GM21786 (cell line): Measurements from ENCODE around the gene MED29.
A peak's percentile ranks its signal among the peaks of the same experiment; 100 is the strongest.

Source experiments
- ATAC-seq: cut with Tn5 transposase; IDR thresholded peaks from one replicate; pipeline ENCODE4 v1.9.1; 2021; ENCODE audit not compliant: unreplicated experiment

Gene MED29

GRCh38 chr19:39426170-39426569, 35.0 kb downstream of the MED29 start:
- ATAC-seq = no peak

- no peak for ATAC-seq
These were observed 36.5 kb downstream of the MED29 start for GRCh38 chr19:39427707-39428106.

- ATAC-seq = no peak
These were observed 37.3 kb downstream of the MED29 start for GRCh38 chr19:39428283-39429112.

- ATAC-seq = no peak
These were observed 39.8 kb downstream of the MED29 start for GRCh38 chr19:39430675-39431593.

- no peak for ATAC-seq
These were observed 41.5 kb downstream of the MED29 start for GRCh38 chr19:39432677-39433025.

GRCh38 chr19:39433480-39434079, 42.4 kb downstream of the MED29 start:
- ATAC-seq = no peak

- ATAC-seq = no peak
These were observed 43.2 kb downstream of the MED29 start for GRCh38 chr19:39434123-39435076.

GRCh38 chr19:39435499-39436349, 44.5 kb downstream of the MED29 start, which contains the start of gene RPS16:
RPS16 (minus strand) TSS chr19:39435949; CDS start chr19:39435895, 54 bp downstream.
- ATAC-seq = peak; percentile 85

GRCh38 chr19:39436350-39436716, 45.2 kb downstream of the MED29 start:
- ATAC-seq = no peak

GRCh38 chr19:39438270-39438934, 47.2 kb downstream of the MED29 start:
- ATAC-seq = no peak

- no peak for ATAC-seq
These were observed 53.5 kb downstream of the MED29 start for GRCh38 chr19:39444598-39445195.

GRCh38 chr19:39445196-39446111, 54.3 kb downstream of the MED29 start, which contains the start of gene SUPT5H:
SUPT5H (plus strand) TSS chr19:39445582; CDS start chr19:39445891, 309 bp downstream.
- peak; percentile 84 for ATAC-seq

- ATAC-seq = no peak
These were observed 55.3 kb downstream of the MED29 start for GRCh38 chr19:39446365-39447084.

GRCh38 chr19:39448271-39448670, 57.1 kb downstream of the MED29 start:
- no peak for ATAC-seq

- ATAC-seq = no peak
These were observed 58.1 kb downstream of the MED29 start for GRCh38 chr19:39449116-39449797.
